ACHN (cell line): Measurements from ENCODE around the gene FETUB.
A peak's percentile ranks its signal among the peaks of the same experiment; 100 is the strongest.
"Not testable (repeated sequence)": the region's sequence is repeated elsewhere in the genome, so short reads cannot be mapped to it uniquely, and the experiment has no call there.

Experiments used
- DNase-seq: peaks from one replicate; pipeline ENCODE4 v3.0.0-alpha.2; 2015
- in situ Hi-C: cut with HindIII; loops from 2 replicates; pipeline ENCODE4 v1.10.0; 2017; ENCODE audit warnings: low sequenced_read_pairs, low pct_ligation_motif_present, low pct_unique_long_range_greater_than_20kb

The FETUB gene

DNA sequence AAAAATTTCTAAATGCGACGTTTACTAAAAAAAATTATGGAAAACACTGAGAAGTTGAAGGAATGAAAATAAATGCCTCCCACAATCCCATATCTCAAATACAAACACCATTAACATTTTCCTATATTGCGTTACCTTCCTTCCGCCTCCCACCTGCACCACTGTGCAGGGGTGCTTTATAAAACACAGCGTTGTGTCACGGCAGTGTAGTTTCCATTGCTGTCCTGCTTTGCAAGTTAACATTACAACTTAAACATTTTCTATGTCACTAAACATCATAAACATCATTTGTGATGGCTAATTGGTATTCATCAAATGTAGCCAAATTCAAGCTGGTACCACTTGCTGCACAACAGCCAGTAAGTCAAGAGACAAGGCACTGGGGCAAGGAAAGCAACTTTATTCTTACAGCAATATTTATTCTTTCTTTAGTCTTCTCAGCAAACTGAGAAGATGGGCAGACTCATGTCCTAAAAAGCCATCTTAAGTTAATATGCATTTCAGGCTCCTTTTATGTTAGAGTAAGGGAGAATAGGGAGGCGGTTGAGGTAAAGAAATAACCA lies 12.3 kb upstream of the FETUB start:
- no peak for DNase-seq
- in situ Hi-C loops = no loop called here

DNA sequence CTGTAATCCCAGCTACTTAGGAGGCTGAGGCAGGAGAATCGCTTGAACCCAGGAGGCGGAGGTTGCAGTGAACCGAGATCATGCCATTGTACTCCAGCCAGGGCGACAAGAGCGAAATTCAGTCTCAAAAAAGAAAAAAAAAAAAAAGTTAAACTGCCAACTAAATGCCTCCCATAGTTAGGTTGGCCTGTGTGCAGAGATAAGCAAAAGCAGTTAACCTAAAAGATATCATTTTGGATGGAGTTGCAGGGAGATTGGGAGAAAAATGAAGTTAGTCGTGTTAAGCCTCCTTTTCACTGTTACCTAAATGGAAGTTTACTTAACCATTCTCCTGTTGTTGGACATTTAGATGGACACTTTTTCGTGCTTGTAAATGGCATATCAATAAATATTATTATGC lies 11.4 kb upstream of the FETUB start:
- no peak for DNase-seq
- in situ Hi-C loops = no loop called here

DNA sequence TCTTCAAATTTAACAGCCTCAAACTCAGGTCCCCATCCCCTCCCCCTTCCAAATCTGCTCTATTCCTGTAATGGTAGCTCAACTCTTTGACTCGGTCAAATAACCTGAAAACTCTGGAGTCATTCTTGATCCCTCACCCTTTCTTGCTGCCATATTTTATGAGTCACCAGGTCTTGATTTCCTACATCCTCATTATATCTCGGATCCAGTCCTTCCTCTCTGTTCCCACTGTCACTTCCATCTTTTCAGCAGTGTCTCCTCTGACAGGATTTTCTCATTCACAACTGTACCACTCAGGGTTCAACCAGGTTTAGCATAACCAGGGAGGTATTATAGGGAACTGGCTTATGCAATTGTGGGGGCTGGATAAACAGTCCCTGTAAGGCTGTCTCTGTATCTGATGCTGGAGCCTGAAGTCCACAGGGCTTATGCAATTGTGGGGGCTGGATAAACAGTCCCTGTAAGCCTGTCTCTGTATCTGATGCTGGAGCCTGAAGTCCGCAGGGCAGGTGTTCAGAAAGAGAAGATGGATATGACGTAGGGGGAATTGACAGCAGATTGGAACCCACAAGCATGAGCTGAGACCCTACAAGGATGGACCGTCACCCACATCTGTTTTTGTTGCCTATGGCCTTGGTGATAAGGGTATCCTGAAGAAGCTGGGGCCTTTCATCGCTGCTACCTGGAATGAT lies 9.1 kb upstream of the FETUB start:
- DNase-seq = no peak
- in situ Hi-C loops = no loop called here

DNA sequence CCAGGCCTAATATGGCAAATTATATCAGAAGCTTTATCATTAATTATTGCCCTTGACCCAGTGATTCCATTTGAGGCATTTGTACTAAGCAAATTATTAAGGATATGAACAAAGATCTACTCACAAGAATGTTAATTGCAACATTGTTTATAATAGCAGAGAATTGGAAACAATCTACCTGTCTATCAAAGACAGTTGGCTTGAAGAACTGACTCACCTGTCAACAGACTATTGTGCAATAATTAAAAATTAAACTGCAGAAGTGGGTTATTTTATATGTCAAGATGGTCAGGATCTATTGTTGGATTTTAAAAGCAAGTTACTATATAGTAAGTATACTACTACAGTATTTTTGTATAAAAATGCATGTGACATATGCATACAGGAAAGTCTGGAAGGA lies 6.7 kb upstream of the FETUB start:
- DNase-seq = no peak
- in situ Hi-C loops = no loop called here

DNA sequence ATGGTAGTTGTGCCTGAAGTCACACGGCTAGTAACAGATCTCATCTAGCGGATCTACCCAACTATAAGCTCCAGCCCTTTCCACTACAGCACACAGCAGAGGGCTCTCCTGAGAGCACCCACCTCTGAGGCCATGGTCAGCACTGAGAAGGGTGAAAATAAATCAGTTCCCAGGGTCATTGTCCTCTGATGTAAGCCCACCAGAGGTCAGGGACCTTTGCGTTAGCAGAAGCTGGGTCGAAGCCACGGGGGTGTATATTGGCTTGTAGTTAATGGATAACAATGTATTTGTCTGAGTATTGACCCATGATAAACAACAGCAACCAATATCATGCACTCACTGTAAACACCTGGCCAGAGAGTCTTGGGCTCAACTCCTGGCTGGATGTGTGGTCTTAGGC lies 6.0 kb upstream of the FETUB start:
- in situ Hi-C loops, DNase-seq: not testable (repeated sequence)

DNA sequence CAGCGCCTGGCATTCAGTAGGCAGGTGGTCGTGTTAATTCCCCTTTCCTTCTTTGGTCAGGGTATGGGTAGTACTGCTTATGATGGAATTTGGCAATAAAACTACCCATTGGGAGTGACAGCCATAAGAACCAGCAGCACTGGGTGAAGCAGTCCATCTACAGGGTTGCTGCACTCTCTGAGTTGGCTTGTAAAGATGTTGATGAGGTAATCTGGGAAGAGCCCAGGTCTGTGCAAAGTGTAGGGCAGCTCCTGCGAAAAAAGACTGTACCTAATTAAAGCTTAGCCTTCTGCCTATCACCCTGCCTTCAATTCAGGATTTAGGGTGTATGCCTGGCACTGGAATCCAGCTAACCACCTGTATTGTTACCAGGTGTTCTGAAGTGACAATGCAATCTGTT lies 4.7 kb upstream of the FETUB start:
- DNase-seq = no peak
- in situ Hi-C loops = no loop called here

DNA sequence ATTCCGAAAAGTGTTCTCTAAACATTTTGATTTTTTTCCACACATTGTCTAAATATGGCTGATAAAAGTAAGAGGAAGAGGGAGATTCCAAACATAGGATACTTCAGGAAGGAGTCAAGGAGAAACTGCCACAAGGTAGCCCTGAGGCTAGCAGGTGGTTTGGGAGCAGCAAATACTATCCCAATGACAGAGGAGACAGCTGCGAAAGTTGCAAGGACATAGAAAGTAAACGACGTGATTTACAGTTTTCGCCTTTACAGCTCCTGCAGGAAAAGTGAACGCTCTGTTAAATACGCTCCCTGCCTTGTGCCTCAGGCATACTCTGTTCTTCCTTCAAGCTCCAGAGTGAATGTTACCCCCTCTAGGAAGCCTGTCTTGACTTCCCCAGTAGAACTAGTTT lies 3.7 kb upstream of the FETUB start:
- DNase-seq = no peak
- in situ Hi-C loops = no loop called here

DNA sequence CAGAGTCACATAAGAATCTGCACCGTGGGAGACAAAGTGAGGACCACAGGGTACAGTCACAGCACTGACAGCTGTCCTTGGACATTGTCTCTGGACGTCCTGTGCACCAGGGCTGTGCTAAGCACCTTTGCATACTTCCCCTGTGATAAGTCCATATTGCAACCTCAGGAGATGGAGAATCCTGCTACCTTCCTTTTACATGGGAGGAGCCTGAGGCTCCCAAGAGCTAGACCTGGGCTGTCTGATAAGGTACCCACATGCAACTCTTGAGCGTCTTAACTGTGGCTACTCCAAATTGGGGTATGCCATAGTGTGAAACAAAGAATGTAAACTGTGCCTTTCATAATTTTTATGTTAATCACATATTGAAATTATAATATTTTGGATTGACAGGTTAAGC lies 2.5 kb upstream of the FETUB start:
- in situ Hi-C loops = no loop called here
- DNase-seq = no peak

DNA sequence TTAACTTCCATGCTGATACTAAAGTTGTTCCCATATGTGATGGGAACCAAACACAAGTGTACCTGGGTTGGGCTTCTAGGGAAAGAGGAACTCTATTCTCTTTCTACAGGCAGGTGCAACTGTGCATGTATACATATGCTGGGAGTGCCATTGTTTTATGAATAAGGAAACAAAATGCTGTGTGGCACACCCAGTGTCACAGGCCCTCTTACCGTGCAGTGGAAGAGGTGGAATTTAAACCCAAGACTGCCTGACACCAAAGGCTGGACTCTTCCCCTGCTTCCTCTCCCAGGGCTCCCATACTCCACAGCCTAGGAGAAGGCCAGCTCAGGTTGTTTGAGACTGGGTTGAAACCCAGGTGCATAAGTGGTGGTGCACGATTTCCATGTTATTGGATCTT lies 1.9 kb upstream of the FETUB start:
- in situ Hi-C loops = no loop called here
- no peak for DNase-seq

DNA sequence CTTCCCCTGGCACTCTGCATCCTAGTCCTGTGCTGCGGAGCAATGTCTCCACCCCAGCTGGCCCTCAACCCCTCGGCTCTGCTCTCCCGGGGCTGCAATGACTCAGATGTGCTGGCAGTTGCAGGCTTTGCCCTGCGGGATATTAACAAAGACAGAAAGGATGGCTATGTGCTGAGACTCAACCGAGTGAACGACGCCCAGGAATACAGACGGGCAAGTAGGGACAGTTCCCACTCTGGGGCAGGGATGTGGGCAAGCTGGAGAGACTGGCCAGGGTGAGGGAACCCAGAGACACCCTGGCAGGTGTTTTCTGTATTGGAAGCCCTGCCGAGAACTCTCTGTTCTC lies 247 bp downstream of the FETUB start:
- in situ Hi-C loops = no loop called here
- peak; percentile 61 for DNase-seq

DNA sequence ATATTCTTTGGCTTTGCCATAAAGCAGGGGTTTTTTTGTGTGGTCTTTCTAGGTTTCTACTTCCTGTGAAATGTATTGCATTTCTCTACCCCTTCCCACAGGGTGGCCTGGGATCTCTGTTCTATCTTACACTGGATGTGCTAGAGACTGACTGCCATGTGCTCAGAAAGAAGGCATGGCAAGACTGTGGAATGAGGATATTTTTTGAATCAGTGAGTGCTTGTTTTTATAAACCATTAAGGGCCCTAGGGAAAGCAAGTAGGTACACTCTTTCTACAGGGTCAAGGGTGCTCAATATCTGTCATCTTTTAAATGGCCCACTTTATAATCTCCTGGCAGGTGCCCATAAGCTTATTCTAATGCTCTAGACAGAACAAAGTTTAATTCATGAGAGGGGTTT lies 730 bp downstream of the FETUB start:
- no peak for DNase-seq
- in situ Hi-C loops = no loop called here

DNA sequence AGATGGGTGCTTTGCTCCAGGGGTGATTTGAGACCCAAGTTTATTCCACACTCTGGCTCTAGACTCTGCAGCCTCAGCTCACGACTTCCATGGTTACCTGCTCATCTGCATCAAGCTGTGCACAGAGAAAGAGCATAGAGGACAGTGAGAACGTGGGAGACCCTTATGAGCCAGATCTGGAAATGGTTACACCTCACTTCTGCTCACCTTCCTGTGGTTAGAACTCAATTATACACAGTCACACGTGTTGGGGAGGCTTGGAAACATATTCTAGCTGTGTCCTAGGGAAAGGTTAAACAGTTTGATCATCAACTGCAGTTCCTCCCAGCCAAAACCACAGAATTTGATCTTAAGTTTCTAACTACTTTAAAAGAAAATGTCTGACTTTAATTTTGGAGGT lies 1.8 kb downstream of the FETUB start:
- no peak for DNase-seq
- in situ Hi-C loops = no loop called here

DNA sequence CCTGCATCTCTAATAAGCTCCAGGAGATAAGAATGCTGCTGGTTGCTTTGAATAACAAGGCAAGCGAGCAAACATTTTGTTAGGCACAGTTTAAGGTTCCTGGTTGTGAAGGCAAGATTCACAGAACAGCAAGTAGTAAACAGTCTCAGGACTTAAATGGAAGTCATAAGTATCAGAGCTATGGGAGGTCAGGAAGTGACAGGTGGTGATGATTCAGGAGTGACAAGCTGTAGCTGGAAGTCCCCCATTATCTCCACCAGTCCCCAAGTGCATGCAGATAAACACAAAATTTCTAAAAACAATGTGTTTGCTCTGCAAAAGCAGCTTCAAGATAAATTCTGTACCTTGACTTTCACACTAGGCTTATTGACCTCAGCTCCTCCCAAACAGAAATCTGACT lies 3.3 kb downstream of the FETUB start:
- DNase-seq = no peak
- in situ Hi-C loops = no loop called here

DNA sequence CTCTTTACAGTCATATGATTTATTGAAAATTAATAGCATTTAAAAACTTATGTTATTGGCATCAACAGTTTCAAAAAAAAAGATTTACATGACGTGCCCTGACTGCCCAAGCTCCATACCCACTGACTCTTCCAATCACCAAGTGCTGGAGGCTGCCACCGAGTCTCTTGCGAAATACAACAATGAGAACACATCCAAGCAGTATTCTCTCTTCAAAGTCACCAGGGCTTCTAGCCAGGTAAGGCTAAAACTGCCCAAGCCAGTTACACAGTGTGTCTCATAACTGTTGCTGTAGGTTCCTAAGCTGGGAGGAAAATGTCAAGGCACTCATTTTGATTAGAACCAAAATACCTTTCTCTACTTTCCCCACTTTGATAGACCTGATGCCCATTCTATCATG lies 4.5 kb downstream of the FETUB start:
- DNase-seq = no peak
- in situ Hi-C loops = no loop called here

DNA sequence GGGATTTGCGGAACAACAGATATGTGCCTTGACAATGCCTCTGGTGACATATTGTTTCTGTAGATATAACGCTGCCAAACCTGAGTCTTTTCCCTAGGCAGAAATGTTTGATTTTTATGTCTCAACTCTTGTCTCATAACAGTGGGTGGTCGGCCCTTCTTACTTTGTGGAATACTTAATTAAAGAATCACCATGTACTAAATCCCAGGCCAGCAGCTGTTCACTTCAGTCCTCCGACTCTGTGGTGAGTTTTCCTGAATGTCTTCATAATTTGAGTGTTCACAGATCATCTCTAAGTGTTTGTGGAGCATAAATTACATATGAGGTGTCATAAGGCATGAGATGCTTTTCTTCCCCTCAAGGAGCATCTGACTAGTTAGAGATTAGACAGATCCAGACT lies 5.9 kb downstream of the FETUB start:
- no peak for DNase-seq
- in situ Hi-C loops = no loop called here

DNA sequence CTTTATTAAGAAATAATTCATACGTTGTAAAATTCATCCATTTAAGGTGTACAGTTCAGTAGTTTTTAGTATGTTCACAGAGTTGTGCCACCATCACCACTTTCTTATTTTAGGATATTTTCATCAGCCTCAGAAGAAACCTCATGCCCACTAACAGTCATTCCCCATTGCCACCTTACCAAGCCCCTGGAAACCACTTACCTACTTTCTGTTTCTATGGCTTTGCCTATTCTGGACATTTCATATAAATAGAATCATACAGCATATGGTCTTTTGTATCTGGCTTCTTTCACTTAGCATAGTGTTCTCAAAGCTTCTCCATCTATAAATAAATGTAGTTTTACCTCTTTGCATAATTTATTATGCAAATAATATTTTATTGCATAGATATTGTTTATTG lies 6.6 kb downstream of the FETUB start:
- in situ Hi-C loops = no loop called here
- DNase-seq = no peak

DNA sequence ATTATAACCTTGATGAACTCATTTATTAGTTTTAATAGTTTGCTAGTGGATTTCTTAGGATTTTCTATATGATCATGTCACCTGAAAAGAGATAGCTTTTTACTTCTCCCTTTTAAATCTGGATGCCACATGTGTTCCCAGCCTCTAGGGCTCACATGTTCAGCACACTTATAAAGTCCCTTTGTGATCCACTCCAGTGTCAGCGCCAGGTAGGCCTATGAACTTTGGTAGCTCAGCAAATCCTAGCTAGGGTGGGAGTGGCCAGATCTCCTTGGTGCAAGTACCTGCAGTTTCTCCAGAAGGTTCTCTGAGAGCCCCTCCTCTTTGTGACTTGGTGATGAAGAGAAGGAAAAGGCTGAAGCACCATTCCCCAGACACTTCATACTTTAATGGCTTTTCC lies 8.7 kb downstream of the FETUB start:
- DNase-seq = no peak
- in situ Hi-C loops = no loop called here

DNA sequence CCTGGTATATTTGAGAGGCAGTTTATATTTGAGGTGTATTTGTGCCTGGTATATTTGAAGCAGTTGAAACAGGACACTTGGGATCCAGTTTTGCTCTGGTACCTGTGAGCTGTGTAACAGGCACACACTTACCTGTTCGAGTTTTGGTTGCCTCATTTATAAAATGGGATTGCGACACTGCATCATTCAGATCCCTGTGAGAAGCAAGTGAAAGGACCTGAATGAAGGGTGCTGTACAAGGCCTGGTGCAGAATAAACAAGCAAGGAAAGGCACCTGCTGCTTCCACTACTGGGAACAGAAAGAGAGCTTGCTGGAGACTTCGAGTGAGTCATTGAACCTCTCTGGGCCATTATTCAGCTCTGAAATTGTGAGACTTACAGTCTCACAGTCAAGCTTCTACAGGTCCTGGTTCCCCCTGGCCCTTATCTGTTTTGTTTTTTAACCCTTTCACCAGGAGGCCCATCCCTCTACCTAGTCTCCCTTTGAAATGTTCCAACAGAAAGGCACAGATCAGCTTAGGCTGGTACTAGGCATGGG lies 11.5 kb downstream of the FETUB start:
- no peak for DNase-seq
- in situ Hi-C loops = no loop called here

DNA sequence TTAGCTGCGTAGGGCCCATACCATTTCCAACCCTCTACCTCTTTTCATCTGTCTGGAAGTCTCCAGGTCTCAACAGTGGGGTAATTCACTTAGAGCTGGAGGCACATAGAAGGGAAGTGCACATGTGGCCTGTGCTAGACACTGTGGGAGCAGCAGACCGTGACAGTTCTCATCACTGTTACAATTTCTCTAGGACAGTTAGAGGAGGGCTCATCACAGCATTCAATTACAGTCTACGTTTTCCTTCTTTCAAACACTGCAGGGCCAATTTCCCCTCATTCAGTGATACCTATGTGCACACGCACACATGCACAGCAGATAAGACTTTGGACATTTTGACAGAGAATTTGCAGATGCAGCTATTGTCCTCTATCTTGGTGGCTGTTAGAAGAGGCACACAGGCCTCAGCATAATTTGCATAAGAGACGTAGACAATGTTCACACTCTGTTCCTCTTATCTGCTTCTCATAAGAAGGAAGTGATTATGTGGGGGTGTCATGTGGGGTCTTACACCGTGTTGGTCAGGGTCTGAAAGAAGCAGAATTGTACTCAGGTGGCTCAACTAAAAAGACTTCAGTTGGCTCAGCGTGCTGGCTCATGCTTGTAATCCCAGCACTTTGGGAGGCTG lies 13.0 kb downstream of the FETUB start:
- DNase-seq = no peak
- in situ Hi-C loops = no loop called here

DNA sequence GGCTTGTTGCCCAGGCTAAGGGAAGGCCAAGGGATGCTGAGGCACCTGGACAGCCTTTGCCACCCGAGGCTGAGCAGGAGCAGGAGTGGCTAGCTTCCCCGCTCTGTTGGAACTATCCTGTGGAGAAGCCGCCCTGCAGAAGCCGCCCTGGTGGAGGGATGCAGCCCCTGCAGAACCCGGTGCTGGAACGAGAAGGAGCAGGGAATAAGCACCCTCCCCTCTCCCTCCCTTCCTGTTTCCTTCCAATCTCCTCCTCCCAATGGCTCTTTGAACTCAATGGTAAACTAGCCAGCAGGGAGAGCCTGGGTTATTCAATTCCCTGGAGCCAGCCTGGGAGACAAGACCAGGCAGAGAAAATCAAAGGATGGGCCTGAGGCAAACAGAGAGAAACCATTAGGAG lies 13.8 kb downstream of the FETUB start:
- DNase-seq = no peak
- in situ Hi-C loops = no loop called here
